ENCODE measurements around the gene PDE6D.
A peak's percentile ranks its signal among the peaks of the same experiment; 100 is the strongest.

Gene PDE6D

DNA sequence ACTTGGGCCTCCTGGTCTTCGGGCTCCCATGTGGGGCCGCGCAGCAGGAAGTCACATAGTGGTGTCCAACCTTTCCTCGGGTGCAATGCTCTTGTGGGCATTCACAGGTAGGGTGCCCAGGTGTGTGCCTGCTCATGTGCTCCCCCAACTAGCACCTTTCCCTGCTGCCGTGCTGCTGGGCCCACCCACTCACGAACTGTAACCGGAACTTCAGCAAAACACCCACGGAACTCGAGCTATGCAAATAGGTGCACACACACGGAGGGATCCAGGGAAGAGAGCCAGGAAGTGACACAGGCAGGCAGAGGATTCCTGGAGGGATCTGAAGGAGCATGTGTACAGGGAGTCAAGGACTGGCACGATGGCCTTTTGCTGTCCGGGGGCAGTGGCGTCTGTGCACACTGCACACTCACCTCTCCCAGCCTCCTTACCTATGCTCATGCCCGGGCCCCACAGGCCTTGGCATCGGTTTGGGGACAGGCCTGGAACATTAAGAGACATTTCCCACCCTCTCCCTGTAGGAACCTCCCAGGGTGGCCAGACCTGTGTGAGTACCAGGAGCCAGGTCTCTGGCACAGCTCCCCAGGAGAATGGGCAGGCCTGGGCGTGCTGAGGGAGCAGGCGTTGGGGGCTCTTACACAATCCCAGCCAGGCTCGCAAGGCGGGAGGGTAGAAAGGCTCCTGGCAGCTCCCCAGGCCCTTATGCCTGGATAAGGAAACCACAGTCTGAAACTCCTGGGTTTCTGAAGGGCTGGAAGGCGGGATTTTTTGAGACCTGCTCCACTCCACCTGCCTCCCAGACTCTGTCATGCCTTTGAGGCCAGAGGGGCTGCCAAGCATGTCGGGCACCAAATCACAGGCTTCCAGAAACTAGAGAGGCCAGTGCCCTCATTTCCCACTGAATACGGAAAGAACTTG lies 79.4 kb downstream of the PDE6D start (continued):
- TF ChIP-seq, protein P1, sequence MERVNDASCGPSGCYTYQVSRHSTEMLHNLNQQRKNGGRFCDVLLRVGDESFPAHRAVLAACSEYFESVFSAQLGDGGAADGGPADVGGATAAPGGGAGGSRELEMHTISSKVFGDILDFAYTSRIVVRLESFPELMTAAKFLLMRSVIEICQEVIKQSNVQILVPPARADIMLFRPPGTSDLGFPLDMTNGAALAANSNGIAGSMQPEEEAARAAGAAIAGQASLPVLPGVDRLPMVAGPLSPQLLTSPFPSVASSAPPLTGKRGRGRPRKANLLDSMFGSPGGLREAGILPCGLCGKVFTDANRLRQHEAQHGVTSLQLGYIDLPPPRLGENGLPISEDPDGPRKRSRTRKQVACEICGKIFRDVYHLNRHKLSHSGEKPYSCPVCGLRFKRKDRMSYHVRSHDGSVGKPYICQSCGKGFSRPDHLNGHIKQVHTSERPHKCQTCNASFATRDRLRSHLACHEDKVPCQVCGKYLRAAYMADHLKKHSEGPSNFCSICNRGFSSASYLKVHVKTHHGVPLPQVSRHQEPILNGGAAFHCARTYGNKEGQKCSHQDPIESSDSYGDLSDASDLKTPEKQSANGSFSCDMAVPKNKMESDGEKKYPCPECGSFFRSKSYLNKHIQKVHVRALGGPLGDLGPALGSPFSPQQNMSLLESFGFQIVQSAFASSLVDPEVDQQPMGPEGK (tag by site-specific recombination; IDR thresholded peaks at IDR 0.05), result peak; percentile 70
- TF ChIP-seq, protein P2, sequence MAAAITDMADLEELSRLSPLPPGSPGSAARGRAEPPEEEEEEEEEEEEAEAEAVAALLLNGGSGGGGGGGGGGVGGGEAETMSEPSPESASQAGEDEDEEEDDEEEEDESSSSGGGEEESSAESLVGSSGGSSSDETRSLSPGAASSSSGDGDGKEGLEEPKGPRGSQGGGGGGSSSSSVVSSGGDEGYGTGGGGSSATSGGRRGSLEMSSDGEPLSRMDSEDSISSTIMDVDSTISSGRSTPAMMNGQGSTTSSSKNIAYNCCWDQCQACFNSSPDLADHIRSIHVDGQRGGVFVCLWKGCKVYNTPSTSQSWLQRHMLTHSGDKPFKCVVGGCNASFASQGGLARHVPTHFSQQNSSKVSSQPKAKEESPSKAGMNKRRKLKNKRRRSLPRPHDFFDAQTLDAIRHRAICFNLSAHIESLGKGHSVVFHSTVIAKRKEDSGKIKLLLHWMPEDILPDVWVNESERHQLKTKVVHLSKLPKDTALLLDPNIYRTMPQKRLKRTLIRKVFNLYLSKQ (tag by site-specific recombination; IDR thresholded peaks at IDR 0.05; ENCODE audit: borderline replicate concordance), result no peak
- TF ChIP-seq GLIS2 (tag by site-specific recombination; IDR thresholded peaks at IDR 0.05) (peak; percentile 42; the same call in 1 of the 2 replicates), ZNF76 (tag by site-specific recombination; IDR thresholded peaks at IDR 0.05; ENCODE audit: borderline replicate concordance, low read depth) (no peak), ZNF707 (tag by site-specific recombination; IDR thresholded peaks at IDR 0.05) (peak; percentile 62; the same call in 1 of the 2 replicates), ZNF146 (tag by site-specific recombination; IDR thresholded peaks at IDR 0.05) (no peak), ZNF248 (tag by site-specific recombination; IDR thresholded peaks at IDR 0.05) (no peak), EGR2 (tag by site-specific recombination; IDR thresholded peaks at IDR 0.05; ENCODE audit: low read depth) (peak; percentile 72), ZBTB48 (tag by site-specific recombination; IDR thresholded peaks at IDR 0.05) (peak; percentile 72; the same call in 1 of the 2 replicates), ZIC2 (tag by site-specific recombination; IDR thresholded peaks at IDR 0.05) (peak; percentile 80), OSR2 (tag by site-specific recombination; IDR thresholded peaks at IDR 0.05) (0 out of 2 replicates have a peak, but pooled peaks have one; percentile 30)
- TF ChIP-seq, protein P3, sequence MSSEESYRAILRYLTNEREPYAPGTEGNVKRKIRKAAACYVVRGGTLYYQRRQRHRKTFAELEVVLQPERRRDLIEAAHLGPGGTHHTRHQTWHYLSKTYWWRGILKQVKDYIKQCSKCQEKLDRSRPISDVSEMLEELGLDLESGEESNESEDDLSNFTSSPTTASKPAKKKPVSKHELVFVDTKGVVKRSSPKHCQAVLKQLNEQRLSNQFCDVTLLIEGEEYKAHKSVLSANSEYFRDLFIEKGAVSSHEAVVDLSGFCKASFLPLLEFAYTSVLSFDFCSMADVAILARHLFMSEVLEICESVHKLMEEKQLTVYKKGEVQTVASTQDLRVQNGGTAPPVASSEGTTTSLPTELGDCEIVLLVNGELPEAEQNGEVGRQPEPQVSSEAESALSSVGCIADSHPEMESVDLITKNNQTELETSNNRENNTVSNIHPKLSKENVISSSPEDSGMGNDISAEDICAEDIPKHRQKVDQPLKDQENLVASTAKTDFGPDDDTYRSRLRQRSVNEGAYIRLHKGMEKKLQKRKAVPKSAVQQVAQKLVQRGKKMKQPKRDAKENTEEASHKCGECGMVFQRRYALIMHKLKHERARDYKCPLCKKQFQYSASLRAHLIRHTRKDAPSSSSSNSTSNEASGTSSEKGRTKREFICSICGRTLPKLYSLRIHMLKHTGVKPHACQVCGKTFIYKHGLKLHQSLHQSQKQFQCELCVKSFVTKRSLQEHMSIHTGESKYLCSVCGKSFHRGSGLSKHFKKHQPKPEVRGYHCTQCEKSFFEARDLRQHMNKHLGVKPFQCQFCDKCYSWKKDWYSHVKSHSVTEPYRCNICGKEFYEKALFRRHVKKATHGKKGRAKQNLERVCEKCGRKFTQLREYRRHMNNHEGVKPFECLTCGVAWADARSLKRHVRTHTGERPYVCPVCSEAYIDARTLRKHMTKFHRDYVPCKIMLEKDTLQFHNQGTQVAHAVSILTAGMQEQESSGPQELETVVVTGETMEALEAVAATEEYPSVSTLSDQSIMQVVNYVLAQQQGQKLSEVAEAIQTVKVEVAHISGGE (tag by site-specific recombination; conservative IDR thresholded peaks at IDR 0.05; ENCODE audit: low read depth), result peak; percentile 68
- TF ChIP-seq, protein P4, sequence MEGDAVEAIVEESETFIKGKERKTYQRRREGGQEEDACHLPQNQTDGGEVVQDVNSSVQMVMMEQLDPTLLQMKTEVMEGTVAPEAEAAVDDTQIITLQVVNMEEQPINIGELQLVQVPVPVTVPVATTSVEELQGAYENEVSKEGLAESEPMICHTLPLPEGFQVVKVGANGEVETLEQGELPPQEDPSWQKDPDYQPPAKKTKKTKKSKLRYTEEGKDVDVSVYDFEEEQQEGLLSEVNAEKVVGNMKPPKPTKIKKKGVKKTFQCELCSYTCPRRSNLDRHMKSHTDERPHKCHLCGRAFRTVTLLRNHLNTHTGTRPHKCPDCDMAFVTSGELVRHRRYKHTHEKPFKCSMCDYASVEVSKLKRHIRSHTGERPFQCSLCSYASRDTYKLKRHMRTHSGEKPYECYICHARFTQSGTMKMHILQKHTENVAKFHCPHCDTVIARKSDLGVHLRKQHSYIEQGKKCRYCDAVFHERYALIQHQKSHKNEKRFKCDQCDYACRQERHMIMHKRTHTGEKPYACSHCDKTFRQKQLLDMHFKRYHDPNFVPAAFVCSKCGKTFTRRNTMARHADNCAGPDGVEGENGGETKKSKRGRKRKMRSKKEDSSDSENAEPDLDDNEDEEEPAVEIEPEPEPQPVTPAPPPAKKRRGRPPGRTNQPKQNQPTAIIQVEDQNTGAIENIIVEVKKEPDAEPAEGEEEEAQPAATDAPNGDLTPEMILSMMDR (tag by site-specific recombination; IDR thresholded peaks at IDR 0.05), result no peak

DNA sequence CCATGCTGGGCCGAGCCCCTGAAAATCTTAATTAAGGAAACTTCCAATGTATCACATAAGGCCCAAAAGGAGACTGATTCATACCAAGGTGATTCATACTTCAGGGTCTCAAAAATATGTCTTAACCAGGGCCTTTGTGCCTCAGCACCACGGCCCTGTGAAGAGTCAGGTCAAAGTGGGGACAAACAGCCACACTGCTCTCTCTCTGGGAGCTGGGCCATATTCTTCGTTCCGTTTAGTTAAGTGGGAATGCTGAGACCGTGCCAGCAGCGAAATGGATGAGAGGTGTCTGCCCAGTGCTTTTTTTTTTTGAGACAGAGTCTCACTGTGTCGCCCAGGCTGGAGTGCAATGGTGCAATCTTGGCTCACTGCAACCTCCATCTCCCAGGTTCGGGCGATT lies 82.1 kb downstream of the PDE6D start:
- H3K36me3 ChIP-seq (ENCODE audit: control insufficient read depth in 2 of 2, insufficient read depth in 1 of 2, low read length in 2 of 2), result no peaks in the 10 kb centered on the region
- CTCF ChIA-PET, result no interaction called here
- POLR2A ChIA-PET, result no interaction called here

More for the DNA sequence above, 82.1 kb downstream of the PDE6D start:
- Histone ChIP-seq H3K4me3 (ENCODE audit: low read depth, low read length) (no peak overlapping the region), H3K27ac (ENCODE audit: extremely low read depth, low read depth, low read length) (no peak overlapping the region), H3K4me1 (ENCODE audit: control insufficient read depth, insufficient read depth, low read length) (no peaks in the 10 kb centered on the region; the same call in 1 of the 2 replicates), H3K9me3 (ENCODE audit: control insufficient read depth, insufficient read depth, low read depth, low read length) (no peaks in the 10 kb centered on the region)
- no peak for TF ChIP-seq ZNF121 (tag by site-specific recombination; IDR thresholded peaks at IDR 0.05)
- TF ChIP-seq ZNF324 (tag by site-specific recombination; IDR thresholded peaks at IDR 0.05), result no peak
- no peak for TF ChIP-seq ZNF624 (tag by site-specific recombination; IDR thresholded peaks at IDR 0.05)
- no peak for TF ChIP-seq ZBTB8A (tag by site-specific recombination; IDR thresholded peaks at IDR 0.05)
- TF ChIP-seq ZNF302 (tag by site-specific recombination; IDR thresholded peaks at IDR 0.05; ENCODE audit: low read depth), result no peak
- TF ChIP-seq ZNF37A (tag by site-specific recombination; IDR thresholded peaks at IDR 0.05), result no peak
- TF ChIP-seq, protein P5, sequence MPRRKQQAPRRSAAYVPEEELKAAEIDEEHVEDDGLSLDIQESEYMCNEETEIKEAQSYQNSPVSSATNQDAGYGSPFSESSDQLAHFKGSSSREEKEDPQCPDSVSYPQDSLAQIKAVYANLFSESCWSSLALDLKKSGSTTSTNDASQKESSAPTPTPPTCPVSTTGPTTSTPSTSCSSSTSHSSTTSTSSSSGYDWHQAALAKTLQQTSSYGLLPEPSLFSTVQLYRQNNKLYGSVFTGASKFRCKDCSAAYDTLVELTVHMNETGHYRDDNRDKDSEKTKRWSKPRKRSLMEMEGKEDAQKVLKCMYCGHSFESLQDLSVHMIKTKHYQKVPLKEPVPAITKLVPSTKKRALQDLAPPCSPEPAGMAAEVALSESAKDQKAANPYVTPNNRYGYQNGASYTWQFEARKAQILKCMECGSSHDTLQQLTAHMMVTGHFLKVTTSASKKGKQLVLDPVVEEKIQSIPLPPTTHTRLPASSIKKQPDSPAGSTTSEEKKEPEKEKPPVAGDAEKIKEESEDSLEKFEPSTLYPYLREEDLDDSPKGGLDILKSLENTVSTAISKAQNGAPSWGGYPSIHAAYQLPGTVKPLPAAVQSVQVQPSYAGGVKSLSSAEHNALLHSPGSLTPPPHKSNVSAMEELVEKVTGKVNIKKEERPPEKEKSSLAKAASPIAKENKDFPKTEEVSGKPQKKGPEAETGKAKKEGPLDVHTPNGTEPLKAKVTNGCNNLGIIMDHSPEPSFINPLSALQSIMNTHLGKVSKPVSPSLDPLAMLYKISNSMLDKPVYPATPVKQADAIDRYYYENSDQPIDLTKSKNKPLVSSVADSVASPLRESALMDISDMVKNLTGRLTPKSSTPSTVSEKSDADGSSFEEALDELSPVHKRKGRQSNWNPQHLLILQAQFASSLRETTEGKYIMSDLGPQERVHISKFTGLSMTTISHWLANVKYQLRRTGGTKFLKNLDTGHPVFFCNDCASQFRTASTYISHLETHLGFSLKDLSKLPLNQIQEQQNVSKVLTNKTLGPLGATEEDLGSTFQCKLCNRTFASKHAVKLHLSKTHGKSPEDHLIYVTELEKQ (tag by site-specific recombination; IDR thresholded peaks at IDR 0.05; ENCODE audit: borderline replicate concordance), result no peak
- TF ChIP-seq KLF9 (tag by site-specific recombination; IDR thresholded peaks at IDR 0.05; ENCODE audit: low read depth), result no peak

Data from HEK293 (cell line).